GM23338 (cell line): ENCODE measurements around the gene MYLK2. TPM values are rescaled to one million over a fixed set of nuclear protein-coding genes. Genes with fewer than 3 reads are reported as not detected.
A peak's percentile ranks its signal among the peaks of the same experiment; 100 is the strongest.

Experiments
- ATAC-seq: fragments of 200-7000 bp; cut with Tn5 transposase; 3 replicates; pipeline ENCODE4 v1.9.1; 2020
- DNase-seq: peaks from one replicate; pipeline ENCODE4 v3.0.0-alpha.2; 2015; ENCODE audit warnings: low spot score
- H2AFZ ChIP-seq: fragments of 200-600 bp; sonication (generic); 2 replicates; pipeline ENCODE4 v1.8.0; 2016; ENCODE audit warnings: antibody characterized with exemption, mild to moderate bottlenecking, moderate library complexity
- H3F3A ChIP-seq: fragments of 200-600 bp; sonication (generic); replicated peaks from 2 replicates; pipeline ENCODE4 v1.8.0; 2017; ENCODE audit warnings: antibody characterized with exemption, mixed run types, low read depth
- H3K27ac ChIP-seq: fragments of 200-600 bp; sonication (generic); 2 replicates; pipeline ENCODE4 v1.6.1; 2016; ENCODE audit warnings: low read depth
- H3K27me3 ChIP-seq: fragments of 200-600 bp; sonication (generic); 2 replicates; pipeline ENCODE4 v1.8.0; 2016; ENCODE audit warnings: mild to moderate bottlenecking, mixed run types, moderate library complexity; ENCODE audit not compliant: insufficient read depth
- H3K36me3 ChIP-seq: fragments of 200-600 bp; sonication (generic); 2 replicates; pipeline ENCODE4 v1.8.0; 2016; ENCODE audit warnings: mild to moderate bottlenecking; ENCODE audit not compliant: insufficient read depth
- H3K4me1 ChIP-seq: fragments of 200-600 bp; sonication (generic); 2 replicates; pipeline ENCODE4 v1.8.0; 2016; ENCODE audit warnings: mild to moderate bottlenecking, moderate library complexity; ENCODE audit not compliant: insufficient read depth
- H3K4me2 ChIP-seq: fragments of 200-600 bp; sonication (generic); 2 replicates; pipeline ENCODE4 v1.7.1; 2017; ENCODE audit warnings: mixed run types
- H3K4me3 ChIP-seq: fragments of 200-600 bp; sonication (generic); 2 replicates; pipeline ENCODE4 v1.6.1; 2016; ENCODE audit warnings: mixed run types
- H3K79me2 ChIP-seq: fragments of 200-600 bp; sonication (generic); replicated peaks from 2 replicates; pipeline ENCODE4 v1.8.0; 2017; ENCODE audit warnings: mild to moderate bottlenecking; ENCODE audit not compliant: insufficient read depth
- H3K9me2 ChIP-seq: fragments of 200-600 bp; sonication (generic); 2 replicates; pipeline ENCODE4 v1.8.0; 2017; ENCODE audit not compliant: insufficient read depth
- H4K20me1 ChIP-seq: fragments of 200-600 bp; sonication (generic); replicated peaks from 2 replicates; pipeline ENCODE4 v1.8.0; 2017; ENCODE audit warnings: mild to moderate bottlenecking; ENCODE audit not compliant: insufficient read depth
- H3K27ac Mint-ChIP-seq: 2 replicates; pipeline ENCODE4 v1.8.0; 2020; ENCODE audit warnings: inconsistent platforms, mild to moderate bottlenecking, moderate library complexity, mixed read lengths
- H3K27me3 Mint-ChIP-seq: 3 replicates; pipeline ENCODE4 v1.8.0; 2022; ENCODE audit warnings: low read depth, mild to moderate bottlenecking, moderate library complexity, mixed read lengths, inconsistent platforms; ENCODE audit not compliant: insufficient read depth, poor library complexity
- H3K36me3 Mint-ChIP-seq: 3 replicates; pipeline ENCODE4 v1.8.0; 2021; ENCODE audit warnings: low read depth, mild to moderate bottlenecking, inconsistent platforms, moderate library complexity, mixed read lengths
- H3K4me1 Mint-ChIP-seq: 3 replicates; pipeline ENCODE4 v1.8.0; 2020; ENCODE audit warnings: mild to moderate bottlenecking, inconsistent platforms, mixed read lengths
- H3K4me3 Mint-ChIP-seq: 3 replicates; pipeline ENCODE4 v1.8.0; 2021; ENCODE audit warnings: moderate library complexity, mild to moderate bottlenecking, inconsistent platforms, mixed read lengths
- H3K9me3 Mint-ChIP-seq: 3 replicates; pipeline ENCODE4 v1.8.0; 2020; ENCODE audit warnings: moderate library complexity, mild to moderate bottlenecking, inconsistent platforms, mixed read lengths
- EZH2 ChIP-seq: fragments of 200-600 bp; sonication (generic); IDR thresholded peaks from one replicate; pipeline ENCODE4 v1.8.0; 2017; ENCODE audit warnings: antibody characterized with exemption, mild to moderate bottlenecking, low read depth; ENCODE audit not compliant: unreplicated experiment
- JUNB ChIP-seq: IDR thresholded peaks from one replicate; pipeline ENCODE4 v1.6.1; 2016; ENCODE audit warnings: antibody characterized with exemption; ENCODE audit not compliant: unreplicated experiment
- NANOG ChIP-seq: IDR thresholded peaks from 2 replicates; pipeline ENCODE4 v1.6.1; 2016; ENCODE audit warnings: antibody characterized with exemption, borderline replicate concordance
- POLR2AphosphoS5 ChIP-seq: IDR thresholded peaks from 2 replicates; pipeline ENCODE4 v1.6.1; 2016; ENCODE audit warnings: antibody characterized with exemption, low read depth
- STAT1 ChIP-seq: IDR thresholded peaks from one replicate; pipeline ENCODE4 v1.6.1; 2016; ENCODE audit warnings: antibody characterized with exemption; ENCODE audit not compliant: unreplicated experiment
- polyA plus RNA-seq: library from polyadenylated mRNA; unstranded; fragments of >200 nt; fragmentation: Nextera tagmentation; extraction: Ambion mirVana; gene quantifications from 2 replicates; pipeline ENCODE4 v1.2.1, GENCODE V29; 2016
- total RNA-seq: library from RNA; depleted of rRNA; stranded (reverse); fragments of >200 nt; shearing (Covaris generic); gene quantifications from 2 replicates; pipeline ENCODE4 v1.2.3, GENCODE V29; 2014
- TF ChIP-seq, protein P1 (sequence below), 2 experiments: fragments of 200-600 bp in 1 of 2; sonication (generic) in 1 of 2; conservative IDR thresholded peaks; 2 replicates each; pipeline versions ENCODE4 v1.5.1 to v1.6.1; 2016 to 2017; ENCODE audit warnings: antibody characterized with exemption in 2 of 2, low read depth in 2 of 2, mild to moderate bottlenecking in 2 of 2, moderate library complexity in 1 of 2
- TF ChIP-seq, protein P2 (sequence below): IDR thresholded peaks from 2 replicates; pipeline ENCODE4 v1.6.1; 2016; ENCODE audit warnings: antibody characterized with exemption

The MYLK2 gene
- total and polyA plus RNA-seq, 2 experiments from 2014 or later: 0.21 to 0.28 TPM

GRCh38 chr20:31833130-31833930 lies 14.2 kb downstream of the MYLK2 start:
- TF ChIP-seq NANOG (no peak), STAT1 (no peak), POLR2AphosphoS5 (no peak)
- TF ChIP-seq, protein P1, sequence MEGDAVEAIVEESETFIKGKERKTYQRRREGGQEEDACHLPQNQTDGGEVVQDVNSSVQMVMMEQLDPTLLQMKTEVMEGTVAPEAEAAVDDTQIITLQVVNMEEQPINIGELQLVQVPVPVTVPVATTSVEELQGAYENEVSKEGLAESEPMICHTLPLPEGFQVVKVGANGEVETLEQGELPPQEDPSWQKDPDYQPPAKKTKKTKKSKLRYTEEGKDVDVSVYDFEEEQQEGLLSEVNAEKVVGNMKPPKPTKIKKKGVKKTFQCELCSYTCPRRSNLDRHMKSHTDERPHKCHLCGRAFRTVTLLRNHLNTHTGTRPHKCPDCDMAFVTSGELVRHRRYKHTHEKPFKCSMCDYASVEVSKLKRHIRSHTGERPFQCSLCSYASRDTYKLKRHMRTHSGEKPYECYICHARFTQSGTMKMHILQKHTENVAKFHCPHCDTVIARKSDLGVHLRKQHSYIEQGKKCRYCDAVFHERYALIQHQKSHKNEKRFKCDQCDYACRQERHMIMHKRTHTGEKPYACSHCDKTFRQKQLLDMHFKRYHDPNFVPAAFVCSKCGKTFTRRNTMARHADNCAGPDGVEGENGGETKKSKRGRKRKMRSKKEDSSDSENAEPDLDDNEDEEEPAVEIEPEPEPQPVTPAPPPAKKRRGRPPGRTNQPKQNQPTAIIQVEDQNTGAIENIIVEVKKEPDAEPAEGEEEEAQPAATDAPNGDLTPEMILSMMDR (conservative IDR thresholded peaks at IDR 0.05; ENCODE audit: low read depth in 2 of 2): peak; percentile 96 to 98

DNA sequence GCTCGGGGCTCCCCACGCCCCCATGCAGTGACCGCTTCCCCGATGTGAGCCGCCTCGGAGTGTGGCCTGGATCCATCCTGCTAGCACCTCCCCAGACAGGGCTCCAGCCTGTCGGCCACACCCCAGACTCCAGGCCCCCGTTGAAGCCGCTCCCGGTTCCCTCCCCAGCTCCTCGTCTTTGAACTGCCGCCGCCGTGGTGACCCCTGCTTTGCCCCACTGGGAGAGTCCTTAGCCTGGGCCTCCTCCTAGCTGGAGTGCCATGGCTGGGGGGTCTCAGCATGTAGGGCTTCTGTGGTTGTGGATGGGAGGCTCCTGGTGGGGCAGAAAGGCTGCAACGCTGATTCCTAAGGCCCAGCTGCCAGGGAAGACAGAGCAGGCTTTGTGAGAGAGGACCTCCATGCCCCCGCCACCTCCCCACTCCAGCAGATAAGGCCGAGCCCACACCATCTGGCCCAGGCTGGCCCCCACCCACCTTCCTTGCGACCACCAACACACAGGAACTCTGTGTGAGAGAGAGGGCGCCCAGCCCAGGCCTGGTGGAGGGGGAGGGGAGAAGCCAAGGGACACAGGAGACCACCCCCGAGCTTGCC lies 14.9 kb downstream of the MYLK2 start:
- Histone ChIP-seq H3K4me2 (no peak overlapping the region), H4K20me1 (no peaks in the 10 kb centered on the region), H3K9me2 (no peaks in the 10 kb centered on the region; the same call in 1 of the 2 replicates), H3K4me3 (no peak overlapping the region), H3K79me2 (no peaks in the 10 kb centered on the region), H3K27me3 (no peaks in the 10 kb centered on the region), H3K27ac (no peak overlapping the region), H3K4me1 (no peaks in the 10 kb centered on the region; the same call in 1 of the 2 replicates), H3F3A (0 out of 2 replicates have a peak, but pooled peaks cover 4% of the 10 kb centered on the region), H3K36me3 (no peaks in the 10 kb centered on the region), H2AFZ (peak overlapping the region; percentile 95)
- no peak overlapping the region for H3K4me3 Mint-ChIP-seq
- peaks cover 22% of the 10 kb centered on the region for H3K27me3 Mint-ChIP-seq
- peaks cover 21% of the 10 kb centered on the region for H3K9me3 Mint-ChIP-seq
- H3K27ac Mint-ChIP-seq: no peak overlapping the region
- ATAC-seq: peak; percentile 16
- no peak for DNase-seq
- H3K36me3 Mint-ChIP-seq: no peaks in the 10 kb centered on the region; the same call in 2 of the 3 replicates
- peaks cover 6% of the 10 kb centered on the region for H3K4me1 Mint-ChIP-seq
- TF ChIP-seq, protein P2, sequence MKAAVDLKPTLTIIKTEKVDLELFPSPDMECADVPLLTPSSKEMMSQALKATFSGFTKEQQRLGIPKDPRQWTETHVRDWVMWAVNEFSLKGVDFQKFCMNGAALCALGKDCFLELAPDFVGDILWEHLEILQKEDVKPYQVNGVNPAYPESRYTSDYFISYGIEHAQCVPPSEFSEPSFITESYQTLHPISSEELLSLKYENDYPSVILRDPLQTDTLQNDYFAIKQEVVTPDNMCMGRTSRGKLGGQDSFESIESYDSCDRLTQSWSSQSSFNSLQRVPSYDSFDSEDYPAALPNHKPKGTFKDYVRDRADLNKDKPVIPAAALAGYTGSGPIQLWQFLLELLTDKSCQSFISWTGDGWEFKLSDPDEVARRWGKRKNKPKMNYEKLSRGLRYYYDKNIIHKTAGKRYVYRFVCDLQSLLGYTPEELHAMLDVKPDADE: no peak
- no peak for TF ChIP-seq POLR2AphosphoS5
- TF ChIP-seq JUNB: no peak
- TF ChIP-seq, protein P1 (conservative IDR thresholded peaks at IDR 0.05; ENCODE audit: low read depth in 2 of 2): no peak
- TF ChIP-seq NANOG: no peak
- no peak for TF ChIP-seq EZH2

More at GRCh38 chr20:31833130-31833930, 14.2 kb downstream of the MYLK2 start:
- Histone ChIP-seq H3K27me3 (no peaks in the 10 kb centered on the region), H4K20me1 (no peaks in the 10 kb centered on the region), H3K9me2 (no peaks in the 10 kb centered on the region; the same call in 1 of the 2 replicates), H3K4me1 (no peaks in the 10 kb centered on the region; the same call in 1 of the 2 replicates), H3K79me2 (no peaks in the 10 kb centered on the region), H3F3A (0 out of 2 replicates have a peak, but pooled peaks cover 4% of the 10 kb centered on the region), H3K36me3 (no peaks in the 10 kb centered on the region), H3K27ac (no peak overlapping the region), H3K4me2 (no peak overlapping the region), H3K4me3 (no peak overlapping the region), H2AFZ (peak overlapping the region; percentile 95)
- Mint-ChIP-seq H3K4me3 (no peak overlapping the region), H3K9me3 (peaks cover 21% of the 10 kb centered on the region), H3K4me1 (peaks cover 6% of the 10 kb centered on the region), H3K36me3 (no peaks in the 10 kb centered on the region; the same call in 2 of the 3 replicates), H3K27me3 (peaks cover 22% of the 10 kb centered on the region), H3K27ac (no peak overlapping the region)
- DNase-seq (peak; percentile 98), ATAC-seq (peak; percentile 92)
